ENCODE results near the gene POLR2F. TPM values are rescaled to one million over a fixed set of nuclear protein-coding genes. Genes with fewer than 3 reads are reported as not detected.

The POLR2F gene
- total and polyA plus RNA-seq, 12 donors: 62.4 to 200 (median 79.4) TPM

DNA sequence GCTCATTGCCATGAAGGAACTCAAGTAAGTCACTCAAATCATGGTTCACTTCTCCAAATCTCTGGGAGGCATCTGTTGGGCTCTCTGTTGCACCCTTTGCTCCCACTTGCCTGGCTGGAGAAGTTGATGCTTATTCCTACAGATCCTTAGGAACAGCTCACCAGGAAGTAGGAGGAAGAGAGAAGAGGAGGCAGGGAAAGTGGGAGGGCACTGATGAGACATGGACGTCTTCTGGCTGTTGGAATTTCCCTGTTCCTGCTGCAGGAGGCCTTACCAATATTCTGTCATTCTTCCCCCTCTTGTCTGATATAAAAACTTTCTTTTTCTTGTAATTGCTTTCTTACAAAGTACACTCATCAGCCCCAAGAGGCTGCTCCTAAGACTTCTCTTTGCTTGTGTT, 13.6 kb downstream of the POLR2F start:
- no peak overlapping the region for H3K4me3 ChIP-seq
- H3K36me3 ChIP-seq: peaks cover 0 to 74% (median 24%) of the 10 kb centered on the region in 9 donors
- WGBS, 2 donors: 38 to 65% methylated on average over 1 of the region's 1 CpG
- H3K9me3 ChIP-seq: no peaks in the 10 kb centered on the region
- no peak overlapping the region for H3K27ac ChIP-seq
- TF ChIP-seq, protein P1, sequence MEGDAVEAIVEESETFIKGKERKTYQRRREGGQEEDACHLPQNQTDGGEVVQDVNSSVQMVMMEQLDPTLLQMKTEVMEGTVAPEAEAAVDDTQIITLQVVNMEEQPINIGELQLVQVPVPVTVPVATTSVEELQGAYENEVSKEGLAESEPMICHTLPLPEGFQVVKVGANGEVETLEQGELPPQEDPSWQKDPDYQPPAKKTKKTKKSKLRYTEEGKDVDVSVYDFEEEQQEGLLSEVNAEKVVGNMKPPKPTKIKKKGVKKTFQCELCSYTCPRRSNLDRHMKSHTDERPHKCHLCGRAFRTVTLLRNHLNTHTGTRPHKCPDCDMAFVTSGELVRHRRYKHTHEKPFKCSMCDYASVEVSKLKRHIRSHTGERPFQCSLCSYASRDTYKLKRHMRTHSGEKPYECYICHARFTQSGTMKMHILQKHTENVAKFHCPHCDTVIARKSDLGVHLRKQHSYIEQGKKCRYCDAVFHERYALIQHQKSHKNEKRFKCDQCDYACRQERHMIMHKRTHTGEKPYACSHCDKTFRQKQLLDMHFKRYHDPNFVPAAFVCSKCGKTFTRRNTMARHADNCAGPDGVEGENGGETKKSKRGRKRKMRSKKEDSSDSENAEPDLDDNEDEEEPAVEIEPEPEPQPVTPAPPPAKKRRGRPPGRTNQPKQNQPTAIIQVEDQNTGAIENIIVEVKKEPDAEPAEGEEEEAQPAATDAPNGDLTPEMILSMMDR (IDR thresholded peaks at IDR 0.05): no peak
- ATAC-seq (no peak), DNase-seq (no peak)
- intact Hi-C loops (cut with DNase I): loop anchor here in 7 of 10 donors (5.0 to 10.0 kb wide), 4 partner anchors 80 to 152 kb away; no protein-coding TSS in a partner anchor
- H3K27me3 ChIP-seq: no peaks in the 10 kb centered on the region
- peaks cover 0 to 25% (median 12%) of the 10 kb centered on the region in 9 donors for H3K4me1 ChIP-seq

DNA sequence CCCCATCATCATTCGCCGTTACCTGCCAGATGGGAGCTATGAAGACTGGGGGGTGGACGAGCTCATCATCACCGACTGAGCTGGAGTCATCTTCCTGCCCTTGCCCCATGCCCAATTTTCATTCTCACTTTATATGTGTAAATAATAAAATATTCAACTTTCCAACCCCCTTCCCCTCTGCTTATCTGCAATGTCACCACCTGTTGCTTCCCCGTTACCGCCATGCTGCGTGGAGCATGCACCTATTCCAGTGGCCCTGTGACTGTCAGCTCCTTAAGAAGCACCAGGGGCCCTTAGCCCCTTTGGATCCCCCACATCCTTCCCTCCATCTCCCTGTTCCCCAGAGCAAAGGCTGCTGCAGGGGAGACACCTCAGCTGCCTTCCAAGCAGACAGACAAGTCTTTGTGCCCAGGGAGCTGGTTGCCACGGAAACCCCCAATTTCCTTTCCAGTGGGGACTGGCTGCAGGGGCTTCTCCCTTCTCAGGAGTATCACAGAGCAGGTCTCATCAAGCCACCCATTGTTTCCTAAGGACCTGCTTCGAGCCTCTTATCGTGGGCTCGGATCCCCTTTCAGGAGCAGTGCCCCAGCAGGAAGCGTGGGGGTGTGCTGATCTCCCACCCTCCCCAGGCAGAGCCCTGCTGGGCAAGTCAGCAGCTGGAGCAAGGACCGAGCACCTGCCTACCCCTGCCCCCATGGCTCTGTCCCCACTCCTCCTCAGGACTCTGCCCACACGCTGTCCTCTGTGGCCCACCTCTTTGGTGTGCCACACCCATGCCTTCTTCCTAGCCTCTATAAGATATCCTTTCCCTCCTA, 14.3 kb downstream of the POLR2F start:
- H3K4me3 ChIP-seq: no peak overlapping the region
- peaks cover 0 to 25% (median 12%) of the 10 kb centered on the region in 9 donors for H3K4me1 ChIP-seq
- WGBS, 2 donors: 81 to 84% methylated on average over 14 of the region's 14 CpGs
- intact Hi-C loops (cut with DNase I): loop anchor here in 7 of 10 donors (5.0 to 10.0 kb wide), 4 partner anchors 81 to 153 kb away; no protein-coding TSS in a partner anchor
- peaks cover 0 to 74% (median 22%) of the 10 kb centered on the region in 9 donors for H3K36me3 ChIP-seq
- TF ChIP-seq, protein P1 (IDR thresholded peaks at IDR 0.05): no peak
- no peaks in the 10 kb centered on the region for H3K27me3 ChIP-seq
- H3K9me3 ChIP-seq: no peaks in the 10 kb centered on the region
- H3K27ac ChIP-seq: no peak overlapping the region
- DNase-seq (no peak), ATAC-seq (no peak)

DNA sequence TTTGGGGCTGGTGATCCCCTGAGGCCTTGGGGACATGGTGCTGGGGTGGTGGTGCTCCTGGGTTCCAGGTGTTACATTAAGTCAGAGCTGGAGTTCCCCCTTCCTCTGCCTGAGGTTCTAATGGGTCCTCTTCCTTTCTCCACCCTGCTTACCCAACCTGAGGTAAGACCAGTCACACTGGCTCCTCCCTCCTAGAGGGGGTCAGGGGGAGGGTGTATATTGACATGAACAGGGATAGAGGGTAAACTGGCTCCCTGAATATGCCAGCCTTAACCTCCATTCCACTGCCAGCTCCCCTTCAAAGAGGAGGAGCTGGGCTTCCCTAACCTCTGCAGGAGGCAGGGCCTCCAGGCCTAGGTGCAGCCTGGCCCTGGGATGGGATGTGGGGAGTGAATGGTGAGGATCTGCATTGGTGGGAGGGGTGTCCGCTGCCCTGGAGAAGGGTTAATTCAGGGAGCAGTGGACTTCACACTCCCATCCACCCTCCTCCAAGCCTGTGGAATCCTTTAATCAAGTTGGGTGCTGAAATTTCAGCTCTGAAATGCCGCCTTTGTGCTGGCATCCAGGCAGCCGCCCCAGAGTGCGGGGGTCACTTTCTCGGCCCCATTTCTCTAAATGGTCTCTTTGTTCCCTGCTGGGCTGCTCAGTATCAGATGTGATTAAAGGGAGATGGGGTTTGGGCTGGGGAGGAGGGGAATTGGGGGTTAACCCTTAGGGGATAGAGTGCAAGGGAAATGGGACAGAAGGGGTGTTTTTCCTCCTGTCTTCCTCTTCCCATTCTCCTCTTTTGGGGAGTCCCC, 15.2 kb downstream of the POLR2F start:
- Histone ChIP-seq H3K27me3 (no peaks in the 10 kb centered on the region), H3K36me3 (peaks cover 0 to 69% (median 16%) of the 10 kb centered on the region in 9 donors), H3K27ac (no peak overlapping the region), H3K4me1 (peaks cover 0 to 25% (median 12%) of the 10 kb centered on the region in 9 donors), H3K9me3 (no peaks in the 10 kb centered on the region), H3K4me3 (no peak overlapping the region)
- DNase-seq (no peak), ATAC-seq (no peak)
- WGBS, 2 donors: 93% methylated on average over 5 of the region's 5 CpGs
- TF ChIP-seq, protein P1 (IDR thresholded peaks at IDR 0.05): no peak
- intact Hi-C loops (cut with DNase I): loop anchor here in 7 of 10 donors (5.0 to 10.0 kb wide), 4 partner anchors 81 to 154 kb away; no protein-coding TSS in a partner anchor

DNA sequence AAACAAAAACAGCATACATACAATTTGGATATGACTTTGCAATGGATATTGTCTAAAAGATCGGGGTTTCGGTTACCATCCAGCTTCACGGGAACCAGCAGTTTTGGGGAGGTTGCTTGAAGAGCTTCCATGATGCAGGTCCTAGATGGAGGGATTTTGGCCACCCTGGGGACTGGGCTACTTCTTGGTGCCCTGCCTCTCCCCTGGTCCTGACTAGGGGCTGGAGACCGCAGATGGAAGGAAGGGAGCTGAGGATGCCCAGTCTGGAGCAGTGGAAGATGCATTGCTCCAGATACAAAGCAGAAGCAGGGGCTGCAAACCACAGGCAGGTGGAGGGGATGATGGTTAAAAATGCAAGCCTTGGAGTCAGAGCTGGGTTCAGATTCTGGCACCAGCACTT, 17.4 kb downstream of the POLR2F start:
- intact Hi-C loops (cut with DNase I): no loop called here
- no peak for ATAC-seq
- Histone ChIP-seq H3K27ac (no peak overlapping the region), H3K36me3 (peaks cover 0 to 64% (median 14%) of the 10 kb centered on the region in 9 donors), H3K27me3 (no peaks in the 10 kb centered on the region), H3K4me1 (peaks cover 0 to 9% (median 4%) of the 10 kb centered on the region in 9 donors), H3K4me3 (no peak overlapping the region), H3K9me3 (no peaks in the 10 kb centered on the region)
- DNase-seq: no peak
- TF ChIP-seq, protein P1 (IDR thresholded peaks at IDR 0.05): no peak
- 86 to 95% methylated on average over 4 of the region's 4 CpGs for WGBS, 2 donors
